A549 treated with DMSO at 1 μM for 4 hours (cell line): ENCODE results near the gene TAGLN3. TPM values are rescaled to one million over a fixed set of nuclear protein-coding genes. Genes with fewer than 3 reads are reported as not detected.

Source experiments
- total RNA-seq: library from RNA; stranded (reverse); fragments of 200-300 nt; extraction: Qiagen RNA extraction; gene quantifications from 5 replicates; pipeline ENCODE4 v1.2.3, GENCODE V29; 2022; ENCODE audit warnings: low read depth

Gene TAGLN3
- not detected in 5 replicates for total RNA-seq

GRCh38 chr3:111998636-111999483 is at the start of gene TAGLN3:
TSS of gene TAGLN3 (plus strand) at chr3:111998922. CDS start at chr3:111999423, 501 bp downstream.

GRCh38 chr3:111978583-111979433 is 19.9 kb upstream of the TAGLN3 start, which contains the start of gene ABHD10:
TSS of gene ABHD10 (plus strand) at chr3:111979026. CDS start at chr3:111979062, 36 bp downstream.

GRCh38 chr3:112034436-112034835 is 35.7 kb downstream of the TAGLN3 start, which contains the start of gene TMPRSS7:
TSS of gene TMPRSS7 (plus strand) at chr3:112034736. CDS start at chr3:112034846, 110 bp downstream.

Other genes starting within 250 kb of the TAGLN3 start
- gene PHLDB2, start 139.7 kb upstream of the TAGLN3 start, total RNA-seq: 17.2 to 32.4 TPM (median 26.6 TPM) in 5 replicates
- gene ABHD10, start 19.9 kb upstream of the TAGLN3 start, total RNA-seq: 20.6 to 27.3 TPM (median 25.5 TPM) in 5 replicates
- gene TMPRSS7, start 35.8 kb downstream of the TAGLN3 start, total RNA-seq: 0.03 to 0.13 TPM (median 0.12 TPM) in 5 replicates
- 10.6 to 17.7 TPM (median 15.1 TPM) in 5 replicates for gene C3orf52, start 87.5 kb downstream of the TAGLN3 start, total RNA-seq
- not detected in 5 replicates for gene GCSAM, start 134.3 kb downstream of the TAGLN3 start, total RNA-seq